ENCODE results near the gene ZNF319.
"Not testable (repeated sequence)": the region's sequence is repeated elsewhere in the genome, so short reads cannot be mapped to it uniquely, and the experiment has no call there.

The ZNF319 gene

GRCh38 chr16:57979006-57979585 lies 21.4 kb downstream of the ZNF319 start:
- no peak for DNase-seq (ENCODE audit: insufficient read length, low spot score)
- FAIRE-seq = no peak

GRCh38 chr16:57978070-57978465 lies 22.4 kb downstream of the ZNF319 start:
- FAIRE-seq; DNase-seq (ENCODE audit: insufficient read length, low spot score): not testable (repeated sequence)

- no peak for DNase-seq (ENCODE audit: insufficient read length, low spot score)
- no peak for FAIRE-seq
These were observed 22.9 kb downstream of the ZNF319 start for GRCh38 chr16:57977418-57978069.

GRCh38 chr16:57976331-57976796 lies 24.1 kb downstream of the ZNF319 start:
- DNase-seq (ENCODE audit: insufficient read length, low spot score) = no peak
- FAIRE-seq = no peak

GRCh38 chr16:57972306-57972705 lies 28.2 kb downstream of the ZNF319 start:
- DNase-seq (ENCODE audit: insufficient read length, low spot score) (no peak), FAIRE-seq (no peak)

GRCh38 chr16:57971848-57972247 lies 28.6 kb downstream of the ZNF319 start:
- FAIRE-seq (no peak), DNase-seq (ENCODE audit: insufficient read length, low spot score) (no peak)

GRCh38 chr16:57970970-57971369 lies 29.5 kb downstream of the ZNF319 start, which contains the start of gene CNGB1:
CNGB1 (minus strand) TSS chr16:57971128; CDS start chr16:57967286, 3,842 bp downstream.
- FAIRE-seq (no peak), DNase-seq (ENCODE audit: insufficient read length, low spot score) (no peak)

GRCh38 chr16:57970319-57970718 lies 30.2 kb downstream of the ZNF319 start:
- FAIRE-seq = no peak
- no peak for DNase-seq (ENCODE audit: insufficient read length, low spot score)

GRCh38 chr16:57969451-57970123 lies 30.9 kb downstream of the ZNF319 start:
- FAIRE-seq (no peak), DNase-seq (ENCODE audit: insufficient read length, low spot score) (no peak)

- no peak for DNase-seq (ENCODE audit: insufficient read length, low spot score)
- no peak for FAIRE-seq
These were observed 32.6 kb downstream of the ZNF319 start for GRCh38 chr16:57967916-57968315.

GRCh38 chr16:57966986-57967385 lies 33.5 kb downstream of the ZNF319 start:
- no peak for DNase-seq (ENCODE audit: insufficient read length, low spot score)
- FAIRE-seq = no peak

- no peak for FAIRE-seq
These were observed 34.2 kb downstream of the ZNF319 start for GRCh38 chr16:57966204-57966771.

GRCh38 chr16:57964157-57964700 lies 36.2 kb downstream of the ZNF319 start:
- FAIRE-seq (no peak), DNase-seq (ENCODE audit: insufficient read length, low spot score) (no peak)

More at GRCh38 chr16:57966204-57966771, 34.2 kb downstream of the ZNF319 start:
- no peak for DNase-seq (ENCODE audit: insufficient read length, low spot score)

GRCh38 chr16:57962756-57963155 lies 37.7 kb downstream of the ZNF319 start:
- DNase-seq (ENCODE audit: insufficient read length, low spot score) (no peak), FAIRE-seq (no peak)

- DNase-seq (ENCODE audit: insufficient read length, low spot score) (no peak), FAIRE-seq (no peak)
These were observed 38.4 kb downstream of the ZNF319 start for GRCh38 chr16:57962046-57962445.

- FAIRE-seq (no peak), DNase-seq (ENCODE audit: insufficient read length, low spot score) (no peak)
These were observed 38.9 kb downstream of the ZNF319 start for GRCh38 chr16:57961538-57961937.

GRCh38 chr16:57960826-57961472 lies 39.5 kb downstream of the ZNF319 start:
- FAIRE-seq (no peak), DNase-seq (ENCODE audit: insufficient read length, low spot score) (no peak)

GRCh38 chr16:57960310-57960709 lies 40.2 kb downstream of the ZNF319 start:
- FAIRE-seq (no peak), DNase-seq (ENCODE audit: insufficient read length, low spot score) (no peak)

GRCh38 chr16:57959804-57960203 lies 40.7 kb downstream of the ZNF319 start:
- DNase-seq (ENCODE audit: insufficient read length, low spot score) (no peak), FAIRE-seq (no peak)

- DNase-seq (ENCODE audit: insufficient read length, low spot score) (no peak), FAIRE-seq (no peak)
These were observed 41.4 kb downstream of the ZNF319 start for GRCh38 chr16:57959121-57959520.

- FAIRE-seq (no peak), DNase-seq (ENCODE audit: insufficient read length, low spot score) (no peak)
These were observed 41.9 kb downstream of the ZNF319 start for GRCh38 chr16:57958544-57958943.

Measured in GM19239 (cell line).